Mammary epithelial cell (primary cell): ENCODE data around the gene GOT1.

Experiments used
- EZH2 ChIP-seq: IDR thresholded peaks from 2 replicates; pipeline ENCODE4 v1.6.1; 2012; ENCODE audit warnings: low read length, inconsistent platforms, borderline replicate concordance
- TF ChIP-seq, protein P1 (sequence below), 2 donors: IDR thresholded peaks in 1 of 2; conservative IDR thresholded peaks in 1 of 2; 2 replicates each; pipeline ENCODE4 v1.5.1; 2011 to 2012; ENCODE audit warnings: inconsistent platforms in 2 of 2, low read length in 2 of 2, mild to moderate bottlenecking in 2 of 2, control low read depth in 1 of 2, low read depth in 1 of 2; ENCODE audit not compliant: insufficient read depth in 1 of 2; ENCODE audit errors: extremely low read depth in 1 of 2

DNA sequence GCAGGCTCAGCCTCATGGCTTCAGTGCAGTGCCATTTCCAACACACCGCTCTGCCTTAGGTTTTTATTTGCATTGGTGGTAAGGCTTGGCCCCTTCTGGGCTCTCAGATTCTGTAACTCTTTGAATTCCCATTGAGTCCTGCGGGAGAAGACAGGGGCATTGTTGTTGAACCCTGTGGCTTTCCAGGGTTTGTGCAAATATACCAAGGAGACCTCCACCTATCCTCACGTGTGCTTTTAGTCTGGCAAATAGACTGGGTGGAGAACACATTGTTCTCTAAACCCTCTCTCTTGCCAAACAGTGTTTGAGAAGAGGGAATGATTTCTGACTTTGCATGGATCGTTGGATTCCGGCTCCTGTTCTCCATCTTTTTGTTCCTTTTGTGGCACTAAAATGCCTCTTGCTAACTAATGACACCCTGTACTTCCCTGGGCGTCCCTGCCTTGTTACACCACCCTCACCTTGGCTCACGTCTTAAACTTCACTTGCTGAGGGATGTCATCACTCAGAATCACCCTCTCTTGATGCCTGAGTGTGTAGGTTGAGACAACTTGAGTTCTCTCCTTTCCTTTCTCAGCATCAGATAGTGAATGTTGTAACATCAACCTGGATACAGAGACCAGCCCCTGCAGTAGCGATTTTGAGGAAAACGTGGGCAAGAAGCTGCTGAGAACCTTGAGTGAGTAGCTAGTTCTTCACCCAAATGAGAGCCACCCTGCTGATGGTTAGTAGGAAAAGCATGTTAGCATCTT lies 40.5 kb downstream of the GOT1 start:
- TF ChIP-seq, protein P1, sequence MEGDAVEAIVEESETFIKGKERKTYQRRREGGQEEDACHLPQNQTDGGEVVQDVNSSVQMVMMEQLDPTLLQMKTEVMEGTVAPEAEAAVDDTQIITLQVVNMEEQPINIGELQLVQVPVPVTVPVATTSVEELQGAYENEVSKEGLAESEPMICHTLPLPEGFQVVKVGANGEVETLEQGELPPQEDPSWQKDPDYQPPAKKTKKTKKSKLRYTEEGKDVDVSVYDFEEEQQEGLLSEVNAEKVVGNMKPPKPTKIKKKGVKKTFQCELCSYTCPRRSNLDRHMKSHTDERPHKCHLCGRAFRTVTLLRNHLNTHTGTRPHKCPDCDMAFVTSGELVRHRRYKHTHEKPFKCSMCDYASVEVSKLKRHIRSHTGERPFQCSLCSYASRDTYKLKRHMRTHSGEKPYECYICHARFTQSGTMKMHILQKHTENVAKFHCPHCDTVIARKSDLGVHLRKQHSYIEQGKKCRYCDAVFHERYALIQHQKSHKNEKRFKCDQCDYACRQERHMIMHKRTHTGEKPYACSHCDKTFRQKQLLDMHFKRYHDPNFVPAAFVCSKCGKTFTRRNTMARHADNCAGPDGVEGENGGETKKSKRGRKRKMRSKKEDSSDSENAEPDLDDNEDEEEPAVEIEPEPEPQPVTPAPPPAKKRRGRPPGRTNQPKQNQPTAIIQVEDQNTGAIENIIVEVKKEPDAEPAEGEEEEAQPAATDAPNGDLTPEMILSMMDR (conservative IDR thresholded peaks at IDR 0.05 in 1 of 2, IDR thresholded peaks at IDR 0.05 in 1 of 2; ENCODE audit: extremely low read depth in 1 of 2, insufficient read depth in 1 of 2, low read depth in 1 of 2, low read length in 2 of 2): no peak
- TF ChIP-seq EZH2: no peak
